Uterus (tissue), 4 donors: ENCODE data around the gene PANK4. TPM values are rescaled to one million over a fixed set of nuclear protein-coding genes. Genes with fewer than 3 reads are reported as not detected.

ENCODE experiments used
- DNase-seq, 2 donors: peaks; one replicate each; pipeline ENCODE4 v3.0.0-alpha.2; 2019 to 2020
- H3K27ac ChIP-seq, 2 donors: fragments of 200-600 bp; sonication (generic); 1 replicate in 1 of 2; 2 replicates in 1 of 2; pipeline ENCODE4 v1.5.1; 2016 to 2018
- H3K27me3 ChIP-seq, 2 donors: fragments of 200-600 bp; sonication (generic); one replicate each; pipeline ENCODE4 v1.5.1; 2018 to 2019; ENCODE audit warnings: control low read depth in 1 of 2
- H3K36me3 ChIP-seq, 2 donors: fragments of 200-600 bp; sonication (generic); one replicate each; pipeline ENCODE4 v1.5.1; 2019; ENCODE audit warnings: control low read depth in 1 of 2
- H3K4me1 ChIP-seq, 2 donors: fragments of 200-600 bp; sonication (generic); one replicate each; pipeline ENCODE4 v1.5.1; 2018 to 2019; ENCODE audit warnings: control low read depth in 1 of 2
- H3K4me3 ChIP-seq, 2 donors: fragments of 200-600 bp; sonication (generic); 1 replicate in 1 of 2; 2 replicates in 1 of 2; pipeline ENCODE4 v1.5.1; 2018 to 2019; ENCODE audit warnings: mild to moderate bottlenecking in 1 of 2
- H3K9me3 ChIP-seq, 2 donors: fragments of 200-600 bp; sonication (generic); one replicate each; pipeline ENCODE4 v1.5.1; 2019; ENCODE audit warnings: control low read depth in 1 of 2
- POLR2A ChIP-seq, 2 donors: fragments of 450-650 bp; IDR thresholded peaks; one replicate each; pipeline ENCODE4 v1.6.1; 2016; ENCODE audit warnings: antibody characterized with exemption in 2 of 2, mild to moderate bottlenecking in 1 of 2, moderate library complexity in 1 of 2
- intact Hi-C: fragments of 100-400 bp; cut with DNase I; formaldehyde crosslinking; loops from one replicate; pipeline ENCODE4 v1.15.1; 2023; ENCODE audit warnings: low total_unique reads
- total RNA-seq, 4 donors: library from RNA; depleted of rRNA in 3 of 4; stranded (reverse); fragments of >200 nt in 3 of 4; gene quantifications; one replicate each; pipeline versions ENCODE4 v1.1.0 to v1.2.4, GENCODE V29; 2014 to 2023
- TF ChIP-seq, protein P1 (sequence below), 4 experiments: fragments of 200-600 bp in 2 of 4; fragments of 450-650 bp in 2 of 4; sonication (generic) in 2 of 4; IDR thresholded peaks; one replicate each; pipeline ENCODE4 v1.5.1; 2016 to 2019; ENCODE audit warnings: antibody characterized with exemption in 4 of 4, mild to moderate bottlenecking in 2 of 4, moderate library complexity in 1 of 4
- donor health status: DM: yes; HTN: yes; CAD: no.

The PANK4 gene
- total RNA-seq, 4 donors from 2014 or later: 29.2 to 43.9 (median 33.6) TPM

DNA sequence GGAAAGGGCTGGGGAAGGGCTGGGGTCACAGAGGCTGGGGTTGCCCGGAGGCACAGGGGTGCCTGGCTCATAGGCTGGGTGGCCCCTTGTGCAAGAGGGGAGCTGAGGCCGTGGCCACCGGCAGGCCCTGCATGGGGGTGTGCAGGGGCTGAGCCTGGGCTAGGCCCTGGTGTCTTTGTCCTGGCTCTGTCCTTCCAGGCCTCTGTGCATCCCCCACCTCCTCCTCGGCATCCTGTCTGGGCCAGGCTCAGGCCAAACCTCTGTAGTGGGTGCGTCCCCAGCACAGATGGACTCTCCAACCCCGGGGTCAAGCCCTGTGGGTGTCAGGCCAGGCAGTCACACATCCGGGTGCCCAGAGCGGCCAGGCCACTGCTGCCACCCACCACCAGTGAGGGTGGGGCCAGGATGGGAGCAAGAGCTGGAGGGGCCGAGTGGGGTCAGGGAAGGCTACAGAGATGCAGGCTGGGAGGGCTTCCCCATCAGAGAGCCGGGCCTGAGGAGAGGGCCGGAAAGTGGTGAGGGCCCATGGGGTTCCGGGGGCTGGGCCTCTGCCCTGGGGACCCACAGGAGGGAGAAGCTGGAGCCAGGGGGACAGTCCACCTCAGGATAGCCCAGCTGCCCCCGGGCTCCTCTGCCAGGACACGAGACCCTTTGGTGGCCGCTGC is 19.4 kb downstream of the PANK4 start:
- Histone ChIP-seq H3K36me3 (no peaks in the 10 kb centered on the region), H3K27me3 (peaks cover 7 to 9% of the 10 kb centered on the region in 2 donors), H3K4me1 (no peaks in the 10 kb centered on the region), H3K9me3 (no peaks in the 10 kb centered on the region), H3K4me3 (no peak overlapping the region), H3K27ac (no peak overlapping the region)
- intact Hi-C loops: no loop called here
- no peak for TF ChIP-seq POLR2A (IDR thresholded peaks at IDR 0.05)
- TF ChIP-seq, protein P1, sequence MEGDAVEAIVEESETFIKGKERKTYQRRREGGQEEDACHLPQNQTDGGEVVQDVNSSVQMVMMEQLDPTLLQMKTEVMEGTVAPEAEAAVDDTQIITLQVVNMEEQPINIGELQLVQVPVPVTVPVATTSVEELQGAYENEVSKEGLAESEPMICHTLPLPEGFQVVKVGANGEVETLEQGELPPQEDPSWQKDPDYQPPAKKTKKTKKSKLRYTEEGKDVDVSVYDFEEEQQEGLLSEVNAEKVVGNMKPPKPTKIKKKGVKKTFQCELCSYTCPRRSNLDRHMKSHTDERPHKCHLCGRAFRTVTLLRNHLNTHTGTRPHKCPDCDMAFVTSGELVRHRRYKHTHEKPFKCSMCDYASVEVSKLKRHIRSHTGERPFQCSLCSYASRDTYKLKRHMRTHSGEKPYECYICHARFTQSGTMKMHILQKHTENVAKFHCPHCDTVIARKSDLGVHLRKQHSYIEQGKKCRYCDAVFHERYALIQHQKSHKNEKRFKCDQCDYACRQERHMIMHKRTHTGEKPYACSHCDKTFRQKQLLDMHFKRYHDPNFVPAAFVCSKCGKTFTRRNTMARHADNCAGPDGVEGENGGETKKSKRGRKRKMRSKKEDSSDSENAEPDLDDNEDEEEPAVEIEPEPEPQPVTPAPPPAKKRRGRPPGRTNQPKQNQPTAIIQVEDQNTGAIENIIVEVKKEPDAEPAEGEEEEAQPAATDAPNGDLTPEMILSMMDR (IDR thresholded peaks at IDR 0.05): no peak
- DNase-seq: no peak

DNA sequence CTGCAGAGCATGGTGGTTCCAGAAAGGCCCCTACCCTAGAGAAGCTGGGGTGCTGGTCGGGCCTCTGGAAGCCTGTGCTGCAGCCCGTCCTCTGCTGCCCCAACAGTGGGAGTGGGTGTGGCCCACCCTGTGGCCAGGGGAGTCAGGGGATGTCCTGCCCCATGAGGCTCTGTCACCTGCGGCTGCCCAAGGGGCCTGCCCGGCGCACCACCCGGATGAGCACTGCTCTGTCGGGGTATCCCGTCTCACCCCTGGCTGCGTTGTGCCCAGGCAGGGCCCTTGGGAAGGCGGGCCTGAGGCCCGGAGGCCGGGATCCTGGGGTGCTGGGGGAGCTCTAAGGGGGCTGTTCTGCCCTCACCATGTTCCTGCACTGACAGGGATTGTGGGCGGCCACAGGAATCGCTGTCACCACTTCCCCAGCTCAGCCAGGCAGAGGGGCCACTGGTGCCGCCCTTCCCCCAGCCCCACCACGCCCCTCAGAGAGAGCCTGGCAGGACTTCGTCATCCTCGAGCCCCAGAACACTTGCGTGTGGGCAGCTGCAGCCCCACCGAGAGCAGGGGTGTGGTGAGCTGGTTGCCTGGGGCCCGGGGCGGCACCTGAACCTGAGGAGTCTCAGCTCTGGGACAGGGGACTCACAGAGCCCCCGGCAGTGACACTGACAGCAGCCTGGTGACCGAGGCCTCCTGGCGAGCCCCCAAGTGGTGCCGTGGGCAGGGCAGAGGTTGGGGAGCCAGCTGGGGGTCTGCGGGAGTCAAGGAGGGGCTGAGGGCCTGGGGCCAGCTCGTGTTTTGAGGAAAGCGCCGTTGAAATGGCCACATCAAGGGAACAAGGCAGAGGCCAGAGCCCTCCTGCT is 20.2 kb downstream of the PANK4 start:
- H3K4me3 ChIP-seq: no peak overlapping the region
- no peaks in the 10 kb centered on the region for H3K4me1 ChIP-seq
- no peak overlapping the region for H3K27ac ChIP-seq
- no peaks in the 10 kb centered on the region for H3K9me3 ChIP-seq
- DNase-seq: no peak
- intact Hi-C loops: no loop called here
- TF ChIP-seq POLR2A (IDR thresholded peaks at IDR 0.05): no peak
- TF ChIP-seq, protein P1 (IDR thresholded peaks at IDR 0.05): no peak
- H3K36me3 ChIP-seq: no peaks in the 10 kb centered on the region
- H3K27me3 ChIP-seq: peaks cover 9 to 15% of the 10 kb centered on the region in 2 donors

DNA sequence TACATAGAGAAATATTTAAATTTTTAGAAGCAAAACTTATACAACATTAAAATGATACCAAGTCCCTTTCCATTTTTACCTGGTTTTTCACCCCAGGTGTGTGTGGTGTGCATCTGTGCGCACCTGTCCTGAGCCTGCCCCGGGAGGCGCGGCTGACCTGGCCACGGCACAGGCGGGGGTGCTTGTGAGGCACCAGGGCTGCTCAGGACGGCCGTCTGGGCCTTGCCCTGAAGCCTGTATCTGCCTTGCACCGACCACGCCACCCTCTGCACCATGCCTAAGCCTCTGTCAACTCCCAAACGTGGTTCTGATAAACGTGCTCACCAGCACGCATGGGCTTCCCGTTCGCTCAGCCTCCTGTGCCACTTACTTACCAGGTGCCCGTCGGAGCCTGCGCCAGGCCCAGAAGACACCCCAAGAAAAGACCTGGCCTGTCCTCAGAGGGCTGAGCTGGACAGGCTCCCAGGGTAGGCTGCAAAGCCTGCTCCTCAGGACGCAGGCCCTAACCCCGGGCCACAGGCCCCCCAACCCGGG is 20.9 kb downstream of the PANK4 start:
- no peak overlapping the region for H3K27ac ChIP-seq

DNA sequence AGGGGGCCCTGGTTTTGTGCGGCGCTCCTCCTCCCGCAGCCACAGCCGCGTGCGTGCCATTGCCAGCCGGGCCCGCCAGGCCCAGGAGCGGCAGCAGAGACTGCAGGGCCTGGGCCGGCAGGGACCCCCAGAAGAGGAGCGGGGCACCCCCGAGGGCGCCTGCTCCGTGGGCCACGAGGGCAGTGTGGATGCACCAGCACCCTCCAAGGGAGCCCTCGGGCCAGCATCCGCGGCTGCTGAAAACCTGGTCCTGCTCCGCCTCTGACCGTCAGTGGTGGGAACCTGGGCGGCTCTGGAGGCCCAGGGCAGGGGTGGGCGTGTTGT is 21.5 kb downstream of the PANK4 start:
- intact Hi-C loops: no loop called here
- H3K27me3 ChIP-seq: peaks cover 9 to 18% of the 10 kb centered on the region in 2 donors
- no peak for DNase-seq

More for the DNA sequence above, 20.9 kb downstream of the PANK4 start:
- no peaks in the 10 kb centered on the region for H3K4me1 ChIP-seq
- intact Hi-C loops: no loop called here
- H3K36me3 ChIP-seq: no peaks in the 10 kb centered on the region
- H3K27me3 ChIP-seq: peaks cover 9 to 18% of the 10 kb centered on the region in 2 donors
- H3K9me3 ChIP-seq: no peaks in the 10 kb centered on the region
- TF ChIP-seq POLR2A (IDR thresholded peaks at IDR 0.05): no peak
- TF ChIP-seq, protein P1 (IDR thresholded peaks at IDR 0.05): no peak
- no peak for DNase-seq
- no peak overlapping the region for H3K4me3 ChIP-seq

More for the DNA sequence above, 21.5 kb downstream of the PANK4 start:
- Histone ChIP-seq H3K36me3 (no peaks in the 10 kb centered on the region), H3K4me3 (no peak overlapping the region), H3K9me3 (no peaks in the 10 kb centered on the region), H3K27ac (no peak overlapping the region), H3K4me1 (no peaks in the 10 kb centered on the region)
- TF ChIP-seq, protein P1 (IDR thresholded peaks at IDR 0.05): no peak
- TF ChIP-seq POLR2A (IDR thresholded peaks at IDR 0.05): no peak
